Measurements from ENCODE around the gene GPR153. TPM values are rescaled to one million over a fixed set of nuclear protein-coding genes. Genes with fewer than 3 reads are reported as not detected.
A peak's percentile ranks its signal among the peaks of the same experiment; 100 is the strongest.
"Not testable (repeated sequence)": the region's sequence is repeated elsewhere in the genome, so short reads cannot be mapped to it uniquely, and the experiment has no call there.

The GPR153 gene
- total and polyA plus RNA-seq, 2 donors = 12.2 to 12.9 TPM

GRCh38 chr1:6234502-6235295 is 26.2 kb downstream of the GPR153 start:
- no peaks in the 10 kb centered on the region for H3K36me3 ChIP-seq (ENCODE audit: insufficient read depth)
- no peak overlapping the region for H3K27ac ChIP-seq (ENCODE audit: low read depth)
- H3K4me3 ChIP-seq (ENCODE audit: low read depth, low read length) = peak overlapping the region; percentile 98
- H3K4me1 ChIP-seq (ENCODE audit: insufficient read depth) = peaks cover 3% of the 10 kb centered on the region
- no peak for DNase-seq (ENCODE audit: extremely low spot score)
- 49% methylated on average over 20 of the region's 20 CpGs for WGBS

DNA sequence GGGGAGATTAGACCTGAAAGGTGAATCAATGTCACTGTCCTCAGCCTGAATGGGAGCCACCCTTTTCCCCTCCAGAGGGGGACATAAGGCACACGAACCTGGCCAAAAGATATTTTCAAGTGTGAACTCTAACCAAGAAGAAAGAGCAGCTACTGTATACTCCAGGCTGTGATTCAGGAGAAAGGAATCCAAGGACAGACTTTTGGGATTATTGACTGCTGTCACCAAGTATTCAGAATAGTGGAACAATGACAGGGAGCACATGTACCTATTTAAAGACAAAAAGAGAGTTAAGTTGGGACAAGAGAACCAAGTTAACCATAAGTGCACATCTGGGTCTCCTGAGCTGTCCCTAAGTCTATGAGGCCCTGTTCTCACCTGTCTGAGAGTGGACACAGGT is 27.5 kb downstream of the GPR153 start:
- Histone ChIP-seq H3K4me1 (ENCODE audit: insufficient read depth) (peaks cover 3% of the 10 kb centered on the region), H3K4me3 (ENCODE audit: low read depth, low read length) (no peak overlapping the region), H3K36me3 (ENCODE audit: insufficient read depth) (no peaks in the 10 kb centered on the region), H3K27ac (ENCODE audit: low read depth) (no peak overlapping the region)
- WGBS = 45% methylated on average over 1 of the region's 1 CpG
- no peak for DNase-seq (ENCODE audit: extremely low spot score)

DNA sequence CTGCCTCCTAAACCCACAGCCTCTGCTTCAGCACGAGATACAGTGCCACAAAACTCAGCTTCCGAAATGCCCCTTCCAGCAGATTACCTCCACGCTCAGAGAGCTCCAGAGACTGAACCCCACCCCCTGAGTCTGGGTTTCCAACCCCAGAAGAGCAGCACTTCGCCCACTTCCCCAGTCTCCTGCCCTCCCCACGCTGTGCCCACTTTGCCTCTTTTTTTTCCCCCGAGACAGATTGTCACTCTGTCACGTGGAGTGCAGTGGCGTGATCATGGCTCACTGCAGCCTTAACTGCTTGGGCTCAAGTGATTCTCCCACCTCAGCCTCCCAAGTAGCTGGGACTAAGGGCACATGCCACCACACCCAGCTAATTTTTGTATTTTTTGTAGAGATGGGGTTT is 35.2 kb downstream of the GPR153 start:
- no peaks in the 10 kb centered on the region for H3K4me1 ChIP-seq (ENCODE audit: insufficient read depth)
- no peak for DNase-seq (ENCODE audit: extremely low spot score)
- WGBS = 91% methylated on average over 8 of the region's 8 CpGs
- peaks cover 6% of the 10 kb centered on the region for H3K36me3 ChIP-seq (ENCODE audit: insufficient read depth)
- no peak overlapping the region for H3K4me3 ChIP-seq (ENCODE audit: low read depth, low read length)
- no peak overlapping the region for H3K27ac ChIP-seq (ENCODE audit: low read depth)

- H3K4me1 ChIP-seq (ENCODE audit: insufficient read depth) = no peaks in the 10 kb centered on the region
- H3K36me3 ChIP-seq (ENCODE audit: insufficient read depth) = peaks cover 6% of the 10 kb centered on the region
- no peak overlapping the region for H3K4me3 ChIP-seq (ENCODE audit: low read depth, low read length)
- H3K27ac ChIP-seq (ENCODE audit: low read depth) = no peak overlapping the region
- 85% methylated on average over 15 of the region's 15 CpGs for WGBS
- no peak for DNase-seq (ENCODE audit: extremely low spot score)
Measured at GRCh38 chr1:6224718-6225117, 36.2 kb downstream of the GPR153 start.

DNA sequence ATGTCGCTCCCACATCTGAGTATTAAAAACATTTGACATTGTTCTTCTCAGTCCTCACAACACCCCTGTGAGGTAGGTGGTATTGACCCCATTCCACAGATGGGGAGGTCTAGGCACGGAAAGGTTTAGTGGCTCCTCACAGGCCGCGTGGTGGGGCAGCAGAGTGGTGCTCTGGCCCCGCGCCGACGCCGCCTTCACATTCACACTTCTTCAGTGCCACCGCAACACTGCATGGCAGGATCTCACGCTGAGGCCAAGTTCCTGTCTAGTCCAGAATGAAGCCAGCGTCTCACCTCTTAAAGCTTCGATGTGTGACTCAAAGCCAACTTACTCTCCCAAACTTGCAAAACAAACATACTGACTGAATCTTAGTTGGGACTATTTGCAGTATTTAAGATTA is 37.3 kb downstream of the GPR153 start:
- peaks cover 6% of the 10 kb centered on the region for H3K36me3 ChIP-seq (ENCODE audit: insufficient read depth)
- 95% methylated on average over 13 of the region's 13 CpGs for WGBS
- no peaks in the 10 kb centered on the region for H3K4me1 ChIP-seq (ENCODE audit: insufficient read depth)
- H3K27ac ChIP-seq (ENCODE audit: low read depth) = no peak overlapping the region
- no peak overlapping the region for H3K4me3 ChIP-seq (ENCODE audit: low read depth, low read length)
- no peak for DNase-seq (ENCODE audit: extremely low spot score)

- Histone ChIP-seq H3K36me3 (ENCODE audit: insufficient read depth) (peaks cover 6% of the 10 kb centered on the region), H3K4me3 (ENCODE audit: low read depth, low read length) (no peak overlapping the region), H3K27ac (ENCODE audit: low read depth) (no peak overlapping the region), H3K4me1 (ENCODE audit: insufficient read depth) (no peaks in the 10 kb centered on the region)
- DNase-seq (ENCODE audit: extremely low spot score) = no peak
- 67% methylated on average over 6 of the region's 6 CpGs for WGBS
Measured at GRCh38 chr1:6222636-6223035, 38.3 kb downstream of the GPR153 start.

DNA sequence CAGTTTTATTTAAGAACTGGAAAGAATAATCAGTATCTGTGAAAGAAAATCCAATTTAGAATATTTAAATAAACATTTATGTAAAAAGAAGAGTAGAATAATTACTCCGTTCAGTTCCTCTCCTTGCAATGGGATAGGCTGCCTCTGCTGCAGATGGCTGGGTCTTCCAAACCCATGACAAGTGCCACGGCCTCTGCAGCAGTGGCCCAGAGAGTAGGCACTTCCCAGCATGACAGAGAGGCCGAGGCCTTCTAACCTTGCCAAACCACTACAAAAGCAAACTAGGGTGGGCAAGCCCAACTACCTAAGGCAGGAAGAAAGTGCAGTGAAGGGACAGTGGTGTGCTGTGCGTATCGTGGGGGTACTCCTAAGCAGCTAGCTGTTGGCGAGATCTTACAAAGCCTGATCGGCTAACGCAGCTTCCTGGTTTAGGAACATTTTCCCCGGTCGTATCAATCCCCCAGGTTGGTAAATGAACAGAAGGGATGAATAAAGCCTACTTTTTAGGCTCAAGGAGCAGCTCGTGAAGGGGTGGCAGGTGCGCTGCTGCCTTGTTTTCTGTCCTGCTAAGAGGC is 39.6 kb downstream of the GPR153 start:
- no peak for DNase-seq (ENCODE audit: extremely low spot score)
- H3K27ac ChIP-seq (ENCODE audit: low read depth) = no peak overlapping the region
- H3K4me3 ChIP-seq (ENCODE audit: low read depth, low read length) = no peak overlapping the region
- 93% methylated on average over 12 of the region's 12 CpGs for WGBS
- H3K4me1 ChIP-seq (ENCODE audit: insufficient read depth) = no peaks in the 10 kb centered on the region
- peaks cover 6% of the 10 kb centered on the region for H3K36me3 ChIP-seq (ENCODE audit: insufficient read depth)

DNA sequence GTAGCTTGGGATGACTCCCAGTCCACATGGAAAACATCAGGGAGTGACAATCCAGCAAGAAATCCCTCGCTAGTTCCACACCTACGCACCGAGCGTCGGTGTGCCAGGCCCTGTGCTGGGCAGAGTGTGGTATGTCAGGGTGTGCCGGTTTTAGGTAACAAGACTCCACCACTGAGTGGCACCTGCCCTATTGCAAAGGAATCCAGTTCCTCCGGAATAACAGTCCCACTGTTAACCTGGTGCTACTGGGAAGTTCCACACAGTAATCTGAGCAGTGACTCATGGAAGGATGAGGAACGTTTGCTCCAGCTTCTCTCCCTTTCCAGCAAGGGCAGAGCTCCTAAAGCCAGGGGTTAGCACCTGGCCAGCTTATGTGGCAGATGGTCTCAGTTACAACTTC is 40.7 kb downstream of the GPR153 start:
- Histone ChIP-seq H3K4me1 (ENCODE audit: insufficient read depth) (no peaks in the 10 kb centered on the region), H3K27ac (ENCODE audit: low read depth) (peak overlapping the region; percentile 30), H3K36me3 (ENCODE audit: insufficient read depth) (peaks cover 6% of the 10 kb centered on the region), H3K4me3 (ENCODE audit: low read depth, low read length) (no peak overlapping the region)
- 78% methylated on average over 8 of the region's 8 CpGs for WGBS
- no peak for DNase-seq (ENCODE audit: extremely low spot score)

- 85% methylated on average over 11 of the region's 11 CpGs for WGBS
- DNase-seq (ENCODE audit: extremely low spot score); H3K27ac ChIP-seq (ENCODE audit: low read depth); H3K4me1 ChIP-seq (ENCODE audit: insufficient read depth); H3K4me3 ChIP-seq (ENCODE audit: low read depth, low read length); H3K36me3 ChIP-seq (ENCODE audit: insufficient read depth): not testable (repeated sequence)
Measured at GRCh38 chr1:6219641-6220040, 41.3 kb downstream of the GPR153 start.

GRCh38 chr1:6218375-6219164 is 42.3 kb downstream of the GPR153 start:
- DNase-seq (ENCODE audit: extremely low spot score) = no peak
- no peaks in the 10 kb centered on the region for H3K4me1 ChIP-seq (ENCODE audit: insufficient read depth)
- no peak overlapping the region for H3K27ac ChIP-seq (ENCODE audit: low read depth)
- WGBS = 84% methylated on average over 16 of the region's 16 CpGs
- H3K36me3 ChIP-seq (ENCODE audit: insufficient read depth) = no peaks in the 10 kb centered on the region
- no peak overlapping the region for H3K4me3 ChIP-seq (ENCODE audit: low read depth, low read length)

GRCh38 chr1:6212193-6212959 is 48.5 kb downstream of the GPR153 start:
- Histone ChIP-seq H3K36me3 (ENCODE audit: insufficient read depth) (no peaks in the 10 kb centered on the region), H3K4me3 (ENCODE audit: low read depth, low read length) (no peak overlapping the region), H3K4me1 (ENCODE audit: insufficient read depth) (no peaks in the 10 kb centered on the region), H3K27ac (ENCODE audit: low read depth) (no peak overlapping the region)
- no peak for DNase-seq (ENCODE audit: extremely low spot score)
- 78% methylated on average over 20 of the region's 20 CpGs for WGBS

DNA sequence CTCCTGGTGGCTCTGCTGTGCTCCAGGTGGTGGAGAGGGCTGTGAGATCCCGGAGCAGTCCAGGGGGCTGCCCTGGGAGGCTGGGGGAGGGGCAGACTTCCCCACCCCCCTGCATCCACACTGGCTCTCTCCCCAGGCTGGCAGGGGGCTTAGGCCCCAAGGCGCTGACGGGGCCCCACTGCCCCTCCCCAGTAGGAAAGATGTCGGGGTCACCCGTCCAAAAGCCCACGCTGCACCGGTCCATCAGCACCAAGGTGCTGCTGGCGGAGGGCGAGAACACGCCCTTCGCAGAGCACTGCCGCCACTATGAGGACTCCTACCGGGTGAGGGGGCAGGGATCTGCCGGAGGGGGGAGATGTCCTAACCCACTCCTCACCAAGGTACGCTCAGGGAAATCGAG is 49.2 kb downstream of the GPR153 start:
- no peak for DNase-seq (ENCODE audit: extremely low spot score)
- H3K4me3 ChIP-seq (ENCODE audit: low read depth, low read length) = no peak overlapping the region
- H3K4me1 ChIP-seq (ENCODE audit: insufficient read depth) = peaks cover 1% of the 10 kb centered on the region
- H3K27ac ChIP-seq (ENCODE audit: low read depth) = no peak overlapping the region
- WGBS = 85% methylated on average over 16 of the region's 16 CpGs
- H3K36me3 ChIP-seq (ENCODE audit: insufficient read depth) = no peaks in the 10 kb centered on the region

DNA sequence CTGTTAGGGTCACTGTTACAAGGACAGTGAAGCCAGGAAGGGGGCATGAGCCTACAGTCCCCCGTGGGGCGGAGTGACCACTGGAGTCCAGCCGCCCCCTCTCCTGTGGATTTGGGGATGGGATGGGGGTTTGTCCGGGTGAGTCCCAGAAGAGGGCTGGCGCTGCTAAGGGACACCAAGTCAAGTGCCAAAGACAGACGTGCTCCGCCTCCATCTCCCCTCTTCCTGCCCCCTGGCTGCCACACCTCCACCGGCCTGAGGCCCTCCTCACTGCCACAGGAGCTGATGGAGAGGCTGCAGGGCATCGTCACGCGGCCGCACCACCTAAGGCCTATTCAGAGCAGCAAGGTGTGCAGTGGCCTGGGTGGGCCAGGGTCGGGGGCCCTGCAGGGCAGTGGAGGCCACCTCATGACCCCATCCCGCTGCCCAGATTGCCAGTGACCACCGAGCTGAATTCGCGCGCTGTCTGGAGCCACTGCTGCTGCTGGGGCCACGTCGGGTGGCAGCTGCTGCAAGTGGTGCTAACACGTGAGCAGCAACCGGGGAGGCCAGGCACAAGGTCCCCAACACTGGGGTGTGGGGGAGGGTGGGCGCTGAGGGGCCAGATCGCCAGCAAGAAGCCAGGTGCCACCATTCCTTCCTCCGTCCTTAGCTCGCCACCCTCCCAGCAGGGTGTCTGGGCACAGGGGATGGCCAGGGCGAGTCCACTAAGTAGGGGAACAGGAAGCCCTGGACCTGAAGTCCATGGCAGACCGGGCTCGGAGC is 50.1 kb downstream of the GPR153 start:
- Histone ChIP-seq H3K27ac (ENCODE audit: low read depth) (no peak overlapping the region), H3K4me3 (ENCODE audit: low read depth, low read length) (no peak overlapping the region), H3K4me1 (ENCODE audit: insufficient read depth) (peaks cover 1% of the 10 kb centered on the region), H3K36me3 (ENCODE audit: insufficient read depth) (no peaks in the 10 kb centered on the region)
- DNase-seq (ENCODE audit: extremely low spot score) = no peak
- WGBS = 95% methylated on average over 29 of the region's 29 CpGs

Measured in urinary bladder (tissue), 4 donors.